Thoracic aorta (tissue), 2 donors: ENCODE results near the gene HES2. TPM values are rescaled to one million over a fixed set of nuclear protein-coding genes. Genes with fewer than 3 reads are reported as not detected.

Experiments used
- ATAC-seq: fragments of 150-250 bp; one replicate; pipeline ENCODE4 v1.8.0; 2017; ENCODE audit warnings: low read depth; ENCODE audit not compliant: insufficient number of reproducible peaks, low FRiP score
- DNase-seq: peaks from one replicate; pipeline ENCODE4 v3.0.0-alpha.2; 2020; ENCODE audit warnings: low spot score
- H3K27ac ChIP-seq, 2 donors: fragments of 200-600 bp; sonication (generic); 1 replicate in 1 of 2; 2 replicates in 1 of 2; pipeline ENCODE4 v1.5.1; 2016; ENCODE audit warnings: mild to moderate bottlenecking in 2 of 2, moderate library complexity in 2 of 2
- H3K27me3 ChIP-seq: fragments of 200-600 bp; sonication (generic); replicated peaks from 2 replicates; pipeline ENCODE4 v1.6.0; 2016; ENCODE audit warnings: mild to moderate bottlenecking; ENCODE audit not compliant: insufficient read depth
- H3K36me3 ChIP-seq: fragments of 200-600 bp; sonication (generic); one replicate; pipeline ENCODE4 v1.5.1; 2016
- H3K4me1 ChIP-seq, 2 donors: fragments of 200-600 bp; sonication (generic); 1 replicate in 1 of 2; 2 replicates in 1 of 2; pipeline versions ENCODE4 v1.5.1 to v1.6.0; 2016; ENCODE audit warnings: low read depth in 2 of 2, mild to moderate bottlenecking in 1 of 2; ENCODE audit not compliant: control insufficient read depth in 1 of 2
- H3K4me3 ChIP-seq: fragments of 200-600 bp; sonication (generic); 2 replicates; pipeline ENCODE4 v1.5.1; 2016; ENCODE audit warnings: mild to moderate bottlenecking
- H3K9me3 ChIP-seq: fragments of 200-600 bp; sonication (generic); 2 replicates; pipeline ENCODE4 v1.5.1; 2016
- CTCF ChIP-seq: fragments of 200-600 bp; sonication (generic); IDR thresholded peaks from one replicate; pipeline ENCODE4 v1.5.1; 2019; ENCODE audit warnings: antibody characterized with exemption
- total RNA-seq, 2 donors: library from RNA; depleted of rRNA; stranded (reverse); fragments of >200 nt; gene quantifications; one replicate each; pipeline versions ENCODE4 v1.1.0 to v1.2.3, GENCODE V29; 2016

HES2 gene
- total RNA-seq, 2 donors from 2014 or later: not detected

- no peak overlapping the region for H3K4me3 ChIP-seq
- H3K27me3 ChIP-seq: peaks cover 6% of the 10 kb centered on the region
- TF ChIP-seq CTCF: no peak
- DNase-seq (no peak), ATAC-seq (no peak)
- H3K27ac ChIP-seq: no peak overlapping the region
- no peaks in the 10 kb centered on the region for H3K36me3 ChIP-seq
- H3K4me1 ChIP-seq: peaks cover 18 to 23% of the 10 kb centered on the region in 2 donors
- no peaks in the 10 kb centered on the region for H3K9me3 ChIP-seq
Measured at GRCh38 chr1:6416295-6416656, 3.4 kb downstream of the HES2 start.

- no peak for TF ChIP-seq CTCF
- Histone ChIP-seq H3K36me3 (no peaks in the 10 kb centered on the region), H3K4me1 (peaks cover 13 to 15% of the 10 kb centered on the region in 2 donors), H3K9me3 (no peaks in the 10 kb centered on the region), H3K27me3 (peaks cover 6% of the 10 kb centered on the region), H3K27ac (no peak overlapping the region), H3K4me3 (no peak overlapping the region)
- ATAC-seq: no peak
- DNase-seq: no peak
Measured at GRCh38 chr1:6414881-6415626, 4.7 kb downstream of the HES2 start.

GRCh38 chr1:6414443-6414844, 5.3 kb downstream of the HES2 start:
- Histone ChIP-seq H3K4me3 (no peak overlapping the region), H3K27ac (no peak overlapping the region), H3K4me1 (peaks cover 6 to 8% of the 10 kb centered on the region in 2 donors), H3K36me3 (no peaks in the 10 kb centered on the region), H3K9me3 (no peaks in the 10 kb centered on the region), H3K27me3 (peaks cover 6% of the 10 kb centered on the region)
- no peak for DNase-seq
- TF ChIP-seq CTCF: no peak
- ATAC-seq: no peak

- peaks cover 6% of the 10 kb centered on the region for H3K27me3 ChIP-seq
- no peak overlapping the region for H3K4me3 ChIP-seq
- H3K36me3 ChIP-seq: no peaks in the 10 kb centered on the region
- no peaks in the 10 kb centered on the region for H3K9me3 ChIP-seq
- H3K4me1 ChIP-seq: no peaks in the 10 kb centered on the region
- TF ChIP-seq CTCF: no peak
- no peak for DNase-seq
- ATAC-seq: no peak
- H3K27ac ChIP-seq: no peak overlapping the region
Measured at GRCh38 chr1:6412896-6413295, 6.8 kb downstream of the HES2 start.

GRCh38 chr1:6410248-6410893, 9.3 kb downstream of the HES2 start:
- ATAC-seq: no peak
- Histone ChIP-seq H3K36me3 (no peaks in the 10 kb centered on the region), H3K4me3 (no peak overlapping the region), H3K27me3 (peaks cover 2% of the 10 kb centered on the region), H3K27ac (no peak overlapping the region), H3K9me3 (no peaks in the 10 kb centered on the region), H3K4me1 (no peaks in the 10 kb centered on the region)
- no peak for TF ChIP-seq CTCF
- no peak for DNase-seq
